Measurements from ENCODE around the gene PARP16. TPM values are rescaled to one million over a fixed set of nuclear protein-coding genes. Genes with fewer than 3 reads are reported as not detected.
A peak's percentile ranks its signal among the peaks of the same experiment; 100 is the strongest.

Gene PARP16
- total RNA-seq, 1 experiment from 2014 or later: 4.7 TPM

DNA sequence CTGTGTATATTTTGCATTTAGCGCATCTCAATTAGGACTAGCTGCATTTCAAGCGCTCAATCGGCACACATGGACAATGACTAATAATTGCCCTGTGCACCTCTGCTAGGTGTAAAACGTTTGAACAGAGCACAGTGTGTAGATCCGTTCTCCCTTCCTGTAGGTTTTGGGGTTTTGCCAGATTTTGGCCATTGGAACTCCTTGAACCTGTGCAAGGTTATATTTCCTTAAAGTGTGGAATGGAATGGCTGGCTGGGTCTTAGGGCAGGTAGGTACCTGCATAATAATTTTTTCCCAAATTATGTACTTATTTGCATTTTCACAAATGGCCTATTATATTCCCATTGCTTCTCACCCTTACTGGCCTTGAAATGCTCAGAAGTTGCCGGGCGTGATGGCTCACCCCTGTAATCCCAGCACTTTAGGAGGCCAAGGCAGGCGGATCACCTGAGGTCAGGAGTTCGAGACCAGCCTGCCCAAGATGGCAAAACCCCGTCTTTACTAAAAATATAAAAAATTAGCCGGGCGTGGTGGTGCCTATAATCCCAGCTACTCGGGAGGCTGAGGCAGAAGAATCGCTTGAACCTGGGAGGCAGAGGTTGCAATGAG, 18.6 kb upstream of the PARP16 start:
- ChIA-PET POLR2A (interaction anchor here (0.6 to 2.4 kb wide), 17 partner anchors 8 to 397 kb away, joined by 3 to 16 read pairs (median 4); partner anchors contain the start of genes CLPX, PARP16 and RNU5A-1), CTCF (interaction anchor here (0.6 to 1.5 kb wide), 10 partner anchors 13 to 272 kb away, joined by 3 to 6 read pairs (median 3); partner anchors contain the start of gene PARP16)
- peaks cover 24% of the 10 kb centered on the region for H3K4me1 Mint-ChIP-seq
- H3K27ac Mint-ChIP-seq: peak overlapping the region; percentile 99
- H3K9me3 Mint-ChIP-seq: peaks cover 5% of the 10 kb centered on the region
- H3K36me3 Mint-ChIP-seq: no peaks in the 10 kb centered on the region
- DNase-seq (ENCODE audit: low spot score) (no peak), ATAC-seq (peak; percentile 4)
- no peaks in the 10 kb centered on the region for H3K27me3 Mint-ChIP-seq (ENCODE audit: low read depth)
- H3K4me3 Mint-ChIP-seq: peak overlapping the region; percentile 81
- TF ChIP-seq ZNF416 (CRISPR knock-in tag; IDR thresholded peaks at IDR 0.05) (peak; percentile 85), ZNF423 (CRISPR knock-in tag; IDR thresholded peaks at IDR 0.05) (no peak), SMAD4 (CRISPR knock-in tag; IDR thresholded peaks at IDR 0.05) (no peak), RORB (CRISPR knock-in tag; IDR thresholded peaks at IDR 0.05) (peak; percentile 84; the same call in 1 of the 2 replicates), CBFB (CRISPR knock-in tag; IDR thresholded peaks at IDR 0.05; ENCODE audit: low read depth) (0 out of 2 replicates have a peak, but pooled peaks have one; percentile 0), ZBTB21 (CRISPR knock-in tag; IDR thresholded peaks at IDR 0.05; ENCODE audit: borderline replicate concordance) (no peak), NFE2L1 (CRISPR knock-in tag; IDR thresholded peaks at IDR 0.05) (no peak), NFATC4 (CRISPR knock-in tag; IDR thresholded peaks at IDR 0.05) (peak; percentile 48; the same call in 1 of the 2 replicates), FOXP1 (CRISPR knock-in tag; IDR thresholded peaks at IDR 0.05; ENCODE audit: borderline replicate concordance) (no peak), FOXK1 (CRISPR knock-in tag; IDR thresholded peaks at IDR 0.05) (no peak), ZNF232 (CRISPR knock-in tag; IDR thresholded peaks at IDR 0.05) (no peak), EMX1 (CRISPR knock-in tag; IDR thresholded peaks at IDR 0.05) (no peak; the same call in 1 of the 2 replicates), NR3C1 (CRISPR knock-in tag; conservative IDR thresholded peaks at IDR 0.05; ENCODE audit: low read depth) (no peak), JAZF1 (CRISPR knock-in tag; IDR thresholded peaks at IDR 0.05) (peak; percentile 83; the same call in 1 of the 2 replicates), PRRX2 (CRISPR knock-in tag; IDR thresholded peaks at IDR 0.05) (no peak), ZNF671 (CRISPR knock-in tag; IDR thresholded peaks at IDR 0.05) (0 out of 2 replicates have a peak, but pooled peaks have one; percentile 3), HMGA2 (CRISPR knock-in tag; IDR thresholded peaks at IDR 0.05) (no peak)
- TF ChIP-seq, protein P1, sequence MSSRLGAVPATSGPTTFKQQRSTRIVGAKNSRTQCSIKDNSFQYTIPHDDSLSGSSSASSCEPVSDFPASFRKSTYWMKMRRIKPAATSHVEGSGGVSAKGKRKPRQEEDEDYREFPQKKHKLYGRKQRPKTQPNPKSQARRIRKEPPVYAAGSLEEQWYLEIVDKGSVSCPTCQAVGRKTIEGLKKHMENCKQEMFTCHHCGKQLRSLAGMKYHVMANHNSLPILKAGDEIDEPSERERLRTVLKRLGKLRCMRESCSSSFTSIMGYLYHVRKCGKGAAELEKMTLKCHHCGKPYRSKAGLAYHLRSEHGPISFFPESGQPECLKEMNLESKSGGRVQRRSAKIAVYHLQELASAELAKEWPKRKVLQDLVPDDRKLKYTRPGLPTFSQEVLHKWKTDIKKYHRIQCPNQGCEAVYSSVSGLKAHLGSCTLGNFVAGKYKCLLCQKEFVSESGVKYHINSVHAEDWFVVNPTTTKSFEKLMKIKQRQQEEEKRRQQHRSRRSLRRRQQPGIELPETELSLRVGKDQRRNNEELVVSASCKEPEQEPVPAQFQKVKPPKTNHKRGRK (CRISPR knock-in tag; IDR thresholded peaks at IDR 0.05; ENCODE audit: borderline replicate concordance): no peak
- TF ChIP-seq, protein P2, sequence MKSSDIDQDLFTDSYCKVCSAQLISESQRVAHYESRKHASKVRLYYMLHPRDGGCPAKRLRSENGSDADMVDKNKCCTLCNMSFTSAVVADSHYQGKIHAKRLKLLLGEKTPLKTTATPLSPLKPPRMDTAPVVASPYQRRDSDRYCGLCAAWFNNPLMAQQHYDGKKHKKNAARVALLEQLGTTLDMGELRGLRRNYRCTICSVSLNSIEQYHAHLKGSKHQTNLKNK (CRISPR knock-in tag; IDR thresholded peaks at IDR 0.05): 0 out of 2 replicates have a peak, but pooled peaks have one; percentile 75
- TF ChIP-seq, protein P3, sequence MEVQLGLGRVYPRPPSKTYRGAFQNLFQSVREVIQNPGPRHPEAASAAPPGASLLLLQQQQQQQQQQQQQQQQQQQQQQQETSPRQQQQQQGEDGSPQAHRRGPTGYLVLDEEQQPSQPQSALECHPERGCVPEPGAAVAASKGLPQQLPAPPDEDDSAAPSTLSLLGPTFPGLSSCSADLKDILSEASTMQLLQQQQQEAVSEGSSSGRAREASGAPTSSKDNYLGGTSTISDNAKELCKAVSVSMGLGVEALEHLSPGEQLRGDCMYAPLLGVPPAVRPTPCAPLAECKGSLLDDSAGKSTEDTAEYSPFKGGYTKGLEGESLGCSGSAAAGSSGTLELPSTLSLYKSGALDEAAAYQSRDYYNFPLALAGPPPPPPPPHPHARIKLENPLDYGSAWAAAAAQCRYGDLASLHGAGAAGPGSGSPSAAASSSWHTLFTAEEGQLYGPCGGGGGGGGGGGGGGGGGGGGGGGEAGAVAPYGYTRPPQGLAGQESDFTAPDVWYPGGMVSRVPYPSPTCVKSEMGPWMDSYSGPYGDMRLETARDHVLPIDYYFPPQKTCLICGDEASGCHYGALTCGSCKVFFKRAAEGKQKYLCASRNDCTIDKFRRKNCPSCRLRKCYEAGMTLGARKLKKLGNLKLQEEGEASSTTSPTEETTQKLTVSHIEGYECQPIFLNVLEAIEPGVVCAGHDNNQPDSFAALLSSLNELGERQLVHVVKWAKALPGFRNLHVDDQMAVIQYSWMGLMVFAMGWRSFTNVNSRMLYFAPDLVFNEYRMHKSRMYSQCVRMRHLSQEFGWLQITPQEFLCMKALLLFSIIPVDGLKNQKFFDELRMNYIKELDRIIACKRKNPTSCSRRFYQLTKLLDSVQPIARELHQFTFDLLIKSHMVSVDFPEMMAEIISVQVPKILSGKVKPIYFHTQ (CRISPR knock-in tag; IDR thresholded peaks at IDR 0.05): no peak
- TF ChIP-seq, protein P4, sequence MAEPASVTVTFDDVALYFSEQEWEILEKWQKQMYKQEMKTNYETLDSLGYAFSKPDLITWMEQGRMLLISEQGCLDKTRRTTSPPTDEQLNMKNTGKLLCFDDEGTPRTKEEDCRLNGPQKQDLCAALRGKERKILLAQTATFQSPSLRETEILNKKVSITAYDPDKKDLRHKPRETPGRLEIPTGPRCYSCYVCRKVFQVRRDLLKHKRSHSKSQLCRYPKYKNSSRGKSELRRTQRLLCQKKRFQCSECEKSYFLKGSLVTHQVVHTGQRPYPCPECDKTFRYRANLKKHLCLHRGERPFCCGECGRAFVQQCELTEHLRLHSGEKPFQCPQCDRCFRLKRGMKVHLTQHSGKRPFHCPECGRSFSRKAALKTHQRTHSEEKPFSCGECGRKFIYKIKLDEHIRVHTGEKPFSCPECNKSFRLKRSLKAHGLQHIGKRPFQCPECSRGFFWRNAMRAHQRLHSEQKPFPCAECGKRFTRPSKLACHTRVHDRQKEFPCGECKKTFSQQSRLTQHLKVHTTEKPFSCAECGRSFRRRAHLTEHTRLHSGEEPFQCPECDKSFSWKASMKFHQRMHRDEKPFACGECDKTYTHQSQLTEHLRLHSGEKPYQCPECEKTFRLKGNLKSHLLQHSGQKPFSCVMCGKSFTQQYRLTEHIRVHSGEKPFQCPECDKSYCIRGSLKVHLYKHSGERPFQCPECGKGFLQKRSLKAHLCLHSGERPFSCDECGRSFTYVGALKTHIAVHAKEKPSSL (CRISPR knock-in tag; conservative IDR thresholded peaks at IDR 0.05): no peak
- TF ChIP-seq, protein P5, sequence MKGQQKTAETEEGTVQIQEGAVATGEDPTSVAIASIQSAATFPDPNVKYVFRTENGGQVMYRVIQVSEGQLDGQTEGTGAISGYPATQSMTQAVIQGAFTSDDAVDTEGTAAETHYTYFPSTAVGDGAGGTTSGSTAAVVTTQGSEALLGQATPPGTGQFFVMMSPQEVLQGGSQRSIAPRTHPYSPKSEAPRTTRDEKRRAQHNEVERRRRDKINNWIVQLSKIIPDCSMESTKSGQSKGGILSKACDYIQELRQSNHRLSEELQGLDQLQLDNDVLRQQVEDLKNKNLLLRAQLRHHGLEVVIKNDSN (CRISPR knock-in tag; IDR thresholded peaks at IDR 0.05): no peak
- TF ChIP-seq, protein P6, sequence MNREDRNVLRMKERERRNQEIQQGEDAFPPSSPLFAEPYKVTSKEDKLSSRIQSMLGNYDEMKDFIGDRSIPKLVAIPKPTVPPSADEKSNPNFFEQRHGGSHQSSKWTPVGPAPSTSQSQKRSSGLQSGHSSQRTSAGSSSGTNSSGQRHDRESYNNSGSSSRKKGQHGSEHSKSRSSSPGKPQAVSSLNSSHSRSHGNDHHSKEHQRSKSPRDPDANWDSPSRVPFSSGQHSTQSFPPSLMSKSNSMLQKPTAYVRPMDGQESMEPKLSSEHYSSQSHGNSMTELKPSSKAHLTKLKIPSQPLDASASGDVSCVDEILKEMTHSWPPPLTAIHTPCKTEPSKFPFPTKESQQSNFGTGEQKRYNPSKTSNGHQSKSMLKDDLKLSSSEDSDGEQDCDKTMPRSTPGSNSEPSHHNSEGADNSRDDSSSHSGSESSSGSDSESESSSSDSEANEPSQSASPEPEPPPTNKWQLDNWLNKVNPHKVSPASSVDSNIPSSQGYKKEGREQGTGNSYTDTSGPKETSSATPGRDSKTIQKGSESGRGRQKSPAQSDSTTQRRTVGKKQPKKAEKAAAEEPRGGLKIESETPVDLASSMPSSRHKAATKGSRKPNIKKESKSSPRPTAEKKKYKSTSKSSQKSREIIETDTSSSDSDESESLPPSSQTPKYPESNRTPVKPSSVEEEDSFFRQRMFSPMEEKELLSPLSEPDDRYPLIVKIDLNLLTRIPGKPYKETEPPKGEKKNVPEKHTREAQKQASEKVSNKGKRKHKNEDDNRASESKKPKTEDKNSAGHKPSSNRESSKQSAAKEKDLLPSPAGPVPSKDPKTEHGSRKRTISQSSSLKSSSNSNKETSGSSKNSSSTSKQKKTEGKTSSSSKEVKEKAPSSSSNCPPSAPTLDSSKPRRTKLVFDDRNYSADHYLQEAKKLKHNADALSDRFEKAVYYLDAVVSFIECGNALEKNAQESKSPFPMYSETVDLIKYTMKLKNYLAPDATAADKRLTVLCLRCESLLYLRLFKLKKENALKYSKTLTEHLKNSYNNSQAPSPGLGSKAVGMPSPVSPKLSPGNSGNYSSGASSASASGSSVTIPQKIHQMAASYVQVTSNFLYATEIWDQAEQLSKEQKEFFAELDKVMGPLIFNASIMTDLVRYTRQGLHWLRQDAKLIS (CRISPR knock-in tag; IDR thresholded peaks at IDR 0.05; ENCODE audit: borderline replicate concordance): no peak
- TF ChIP-seq, protein P7, sequence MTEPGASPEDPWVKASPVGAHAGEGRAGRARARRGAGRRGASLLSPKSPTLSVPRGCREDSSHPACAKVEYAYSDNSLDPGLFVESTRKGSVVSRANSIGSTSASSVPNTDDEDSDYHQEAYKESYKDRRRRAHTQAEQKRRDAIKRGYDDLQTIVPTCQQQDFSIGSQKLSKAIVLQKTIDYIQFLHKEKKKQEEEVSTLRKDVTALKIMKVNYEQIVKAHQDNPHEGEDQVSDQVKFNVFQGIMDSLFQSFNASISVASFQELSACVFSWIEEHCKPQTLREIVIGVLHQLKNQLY (CRISPR knock-in tag; IDR thresholded peaks at IDR 0.05): no peak
- TF ChIP-seq, protein P8, sequence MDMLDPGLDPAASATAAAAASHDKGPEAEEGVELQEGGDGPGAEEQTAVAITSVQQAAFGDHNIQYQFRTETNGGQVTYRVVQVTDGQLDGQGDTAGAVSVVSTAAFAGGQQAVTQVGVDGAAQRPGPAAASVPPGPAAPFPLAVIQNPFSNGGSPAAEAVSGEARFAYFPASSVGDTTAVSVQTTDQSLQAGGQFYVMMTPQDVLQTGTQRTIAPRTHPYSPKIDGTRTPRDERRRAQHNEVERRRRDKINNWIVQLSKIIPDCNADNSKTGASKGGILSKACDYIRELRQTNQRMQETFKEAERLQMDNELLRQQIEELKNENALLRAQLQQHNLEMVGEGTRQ (CRISPR knock-in tag; IDR thresholded peaks at IDR 0.05): no peak
